Measurements from ENCODE around the gene ITGA3.

DNA sequence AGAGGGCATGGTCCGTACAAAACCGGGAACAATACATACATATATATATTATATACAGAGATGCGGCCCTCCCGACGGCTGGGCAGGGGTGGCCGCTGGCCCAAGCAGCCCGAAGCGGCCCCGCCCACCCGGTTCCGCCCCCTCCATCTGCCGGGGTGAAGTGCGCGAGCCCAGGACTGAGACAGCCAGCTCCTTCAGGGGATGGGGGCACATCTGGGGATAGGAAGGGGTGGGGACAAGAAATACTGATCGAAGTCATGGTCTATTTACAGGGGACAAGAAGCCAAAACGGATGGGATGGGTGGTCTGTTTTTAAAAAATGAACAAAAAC is 77.8 kb downstream of the ITGA3 start:
- TF ChIP-seq, protein P1, sequence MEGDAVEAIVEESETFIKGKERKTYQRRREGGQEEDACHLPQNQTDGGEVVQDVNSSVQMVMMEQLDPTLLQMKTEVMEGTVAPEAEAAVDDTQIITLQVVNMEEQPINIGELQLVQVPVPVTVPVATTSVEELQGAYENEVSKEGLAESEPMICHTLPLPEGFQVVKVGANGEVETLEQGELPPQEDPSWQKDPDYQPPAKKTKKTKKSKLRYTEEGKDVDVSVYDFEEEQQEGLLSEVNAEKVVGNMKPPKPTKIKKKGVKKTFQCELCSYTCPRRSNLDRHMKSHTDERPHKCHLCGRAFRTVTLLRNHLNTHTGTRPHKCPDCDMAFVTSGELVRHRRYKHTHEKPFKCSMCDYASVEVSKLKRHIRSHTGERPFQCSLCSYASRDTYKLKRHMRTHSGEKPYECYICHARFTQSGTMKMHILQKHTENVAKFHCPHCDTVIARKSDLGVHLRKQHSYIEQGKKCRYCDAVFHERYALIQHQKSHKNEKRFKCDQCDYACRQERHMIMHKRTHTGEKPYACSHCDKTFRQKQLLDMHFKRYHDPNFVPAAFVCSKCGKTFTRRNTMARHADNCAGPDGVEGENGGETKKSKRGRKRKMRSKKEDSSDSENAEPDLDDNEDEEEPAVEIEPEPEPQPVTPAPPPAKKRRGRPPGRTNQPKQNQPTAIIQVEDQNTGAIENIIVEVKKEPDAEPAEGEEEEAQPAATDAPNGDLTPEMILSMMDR (IDR thresholded peaks at IDR 0.05): no peak
- TF ChIP-seq POLR2A (IDR thresholded peaks at IDR 0.05): no peak
